Panc1 (cell line): ENCODE results near the gene MED12L. TPM values are rescaled to one million over a fixed set of nuclear protein-coding genes. Genes with fewer than 3 reads are reported as not detected.

Experiments
- ATAC-seq: fragments of 200-7000 bp; cut with Tn5 transposase; 2 replicates; pipeline ENCODE4 v1.9.1; 2020; ENCODE audit warnings: mild to moderate bottlenecking, moderate library complexity
- BruUV-seq: library from RNA; stranded (reverse); fragments of 400-500 nt; replicated peaks from 2 replicates; lab custom pipeline; 2021; lab: Mats Ljungman, UMichigan
- CTCF ChIA-PET: fragments of 300-600 bp; sonication (Branson Sonifier 250); formaldehyde crosslinking; loops from one replicate; lab custom pipeline; 2022; ENCODE audit warnings: antibody characterized with exemption; lab: Charles Lee
- POLR2A ChIA-PET: fragments of 300-600 bp; sonication (Branson Sonifier 250); formaldehyde crosslinking; loops from one replicate; lab custom pipeline; 2022; ENCODE audit warnings: antibody characterized with exemption; lab: Charles Lee
- DNase-seq: peaks from one replicate; pipeline ENCODE4 v3.0.0-alpha.2; 2010; ENCODE audit warnings: low read depth, low spot score
- H3K27ac ChIP-seq: 2 replicates; pipeline ENCODE4 v1.5.1; 2011; ENCODE audit warnings: mild to moderate bottlenecking, low read length, inconsistent platforms
- H3K27me3 ChIP-seq: fragments of 200-500 bp; sonication (Bioruptor generic); 2 replicates; pipeline ENCODE4 v1.6.0; 2014; ENCODE audit warnings: low read length, inconsistent platforms; ENCODE audit not compliant: control insufficient read depth, insufficient read depth
- H3K36me3 ChIP-seq: fragments of 200-500 bp; sonication (Bioruptor generic); 2 replicates; pipeline ENCODE4 v1.5.1; 2014; ENCODE audit warnings: inconsistent platforms, mild to moderate bottlenecking, low read length, moderate library complexity; ENCODE audit not compliant: control insufficient read depth, insufficient read depth
- H3K4me1 ChIP-seq: 2 replicates; pipeline ENCODE4 v1.5.1; 2011; ENCODE audit warnings: inconsistent platforms, mild to moderate bottlenecking, low read length, moderate library complexity; ENCODE audit not compliant: control insufficient read depth, insufficient read depth
- H3K4me3 ChIP-seq, 2 experiments: 2 replicates each; pipeline ENCODE4 v1.5.1; 2011 to 2012; ENCODE audit warnings: low read depth in 2 of 2, low read length in 2 of 2, mild to moderate bottlenecking in 2 of 2, inconsistent platforms in 1 of 2, moderate library complexity in 1 of 2
- H3K9me3 ChIP-seq: fragments of 200-500 bp; sonication (Bioruptor generic); 2 replicates; pipeline ENCODE4 v1.5.1; 2014; ENCODE audit warnings: low read depth, mild to moderate bottlenecking, inconsistent platforms, low read length, moderate library complexity; ENCODE audit not compliant: control insufficient read depth, insufficient read depth
- CTCF ChIP-seq: fragments of 450-650 bp; IDR thresholded peaks from 2 replicates; pipeline ENCODE4 v1.5.1; 2017; ENCODE audit warnings: mild to moderate bottlenecking
- POLR2AphosphoS5 ChIP-seq: IDR thresholded peaks from 2 replicates; pipeline ENCODE4 v1.6.1; 2012; ENCODE audit warnings: mild to moderate bottlenecking, low read depth, low read length, moderate library complexity
- REST ChIP-seq, 2 experiments: IDR thresholded peaks; 2 replicates each; pipeline ENCODE4 v1.6.1; 2011 to 2012; ENCODE audit warnings: low read depth in 2 of 2, control low read depth in 1 of 2, low read length in 1 of 2, mild to moderate bottlenecking in 1 of 2, moderate library complexity in 1 of 2; ENCODE audit not compliant: insufficient read depth in 1 of 2
- SIN3A ChIP-seq: IDR thresholded peaks from 2 replicates; pipeline ENCODE4 v1.6.1; 2012; ENCODE audit warnings: low read depth, mild to moderate bottlenecking, low read length, moderate library complexity, borderline replicate concordance; ENCODE audit not compliant: insufficient read depth
- TCF7L2 ChIP-seq: IDR thresholded peaks from 2 replicates; pipeline ENCODE4 v1.6.1; 2011; ENCODE audit warnings: mild to moderate bottlenecking, low read depth, low read length, inconsistent platforms
- in situ Hi-C: cut with HindIII; loops from 2 replicates; pipeline ENCODE4 v1.10.0; 2016; ENCODE audit warnings: low sequenced_read_pairs, low pct_unique_long_range_greater_than_20kb
- intact Hi-C: fragments of 100-400 bp; cut with micrococcal nuclease; formaldehyde crosslinking; loops from one replicate; pipeline ENCODE4 v1.10.0; 2022; ENCODE audit not compliant: unreplicated experiment
- total RNA-seq: library from RNA; stranded (reverse); gene quantifications from one replicate; pipeline ENCODE4 v1.2.1, GENCODE V29; 2021; ENCODE audit not compliant: unreplicated experiment

MED12L gene
- total RNA-seq, 1 experiment from 2014 or later: 2.8 TPM

- TF ChIP-seq REST (IDR thresholded peaks at IDR 0.05; ENCODE audit: insufficient read depth in 1 of 2, low read depth in 2 of 2, low read length in 1 of 2): no peak
- no peak for TF ChIP-seq TCF7L2
- TF ChIP-seq CTCF: no peak
- no peak for TF ChIP-seq SIN3A
- TF ChIP-seq POLR2AphosphoS5: no peak
- ChIA-PET POLR2A (no interaction called here), CTCF (no interaction called here)
- in situ Hi-C loops (no loop called here), intact Hi-C loops (no loop called here)
- DNase-seq (no peak), ATAC-seq (no peak)
- Histone ChIP-seq H3K9me3 (no peaks in the 10 kb centered on the region), H3K27me3 (peaks cover 6% of the 10 kb centered on the region; the same call in 1 of the 2 replicates), H3K4me1 (no peaks in the 10 kb centered on the region), H3K4me3 (no peak overlapping the region), H3K27ac (no peak overlapping the region), H3K36me3 (no peaks in the 10 kb centered on the region)
- no TSS peak for BruUV-seq
Observed at GRCh38 chr3:151330379-151330778, 244.9 kb downstream of the MED12L start.

GRCh38 chr3:151330899-151331298 lies 245.4 kb downstream of the MED12L start:
- Histone ChIP-seq H3K36me3 (no peaks in the 10 kb centered on the region), H3K27me3 (peaks cover 7% of the 10 kb centered on the region; the same call in 1 of the 2 replicates), H3K9me3 (no peaks in the 10 kb centered on the region), H3K4me1 (no peaks in the 10 kb centered on the region), H3K27ac (no peak overlapping the region), H3K4me3 (no peak overlapping the region)
- BruUV-seq: no TSS peak
- TF ChIP-seq CTCF (no peak), REST (IDR thresholded peaks at IDR 0.05; ENCODE audit: insufficient read depth in 1 of 2, low read depth in 2 of 2, low read length in 1 of 2) (no peak), SIN3A (no peak), POLR2AphosphoS5 (no peak), TCF7L2 (no peak)
- no peak for ATAC-seq
- DNase-seq: no peak
- in situ Hi-C loops (no loop called here), intact Hi-C loops (no loop called here)
- POLR2A ChIA-PET: no interaction called here
- CTCF ChIA-PET: no interaction called here
